B cell (primary cell): ENCODE measurements around the gene AGFG2. TPM values are rescaled to one million over a fixed set of nuclear protein-coding genes. Genes with fewer than 3 reads are reported as not detected.

Source experiments
- ATAC-seq: fragments of 200-7000 bp; cut with Tn5 transposase; one replicate; pipeline ENCODE4 v1.10.0; 2021; ENCODE audit warnings: low read depth, mild to moderate bottlenecking, moderate number of reproducible peaks, moderate library complexity
- CTCF ChIA-PET: fragments of 350-600 bp; sonication (Branson Sonifier 250); formaldehyde crosslinking; loops from one replicate; lab custom pipeline; 2021; ENCODE audit warnings: antibody characterized with exemption, inconsistent platforms; lab: Charles Lee
- POLR2A ChIA-PET: fragments of 350-600 bp; sonication (Branson Sonifier 250); formaldehyde crosslinking; loops from one replicate; lab custom pipeline; 2021; ENCODE audit warnings: antibody characterized with exemption; lab: Charles Lee
- DNase-seq: peaks from one replicate; pipeline ENCODE4 v3.0.0; 2013
- H2AFZ ChIP-seq: 2 replicates; pipeline ENCODE4 v1.6.1; 2012; ENCODE audit warnings: mild to moderate bottlenecking, low read depth, low read length; ENCODE audit not compliant: insufficient read depth, poor library complexity, severe bottlenecking
- H3K27ac ChIP-seq, 2 donors: 1 replicate in 1 of 2; 2 replicates in 1 of 2; pipeline ENCODE4 v1.5.1; 2012 to 2013; ENCODE audit warnings: low read length in 2 of 2, mild to moderate bottlenecking in 2 of 2, moderate library complexity in 1 of 2
- H3K27me3 ChIP-seq, 4 experiments: fragments of 200-600 bp in 1 of 4; sonication (generic) in 1 of 4; replicated peaks in 1 of 4; 1 replicate in 2 of 4; 2 replicates in 2 of 4; pipeline versions ENCODE4 v1.6.1 to v1.7.0; 2013 to 2016; ENCODE audit warnings: low read length in 3 of 4, mild to moderate bottlenecking in 2 of 4, mixed read lengths in 1 of 4, moderate library complexity in 1 of 4; ENCODE audit not compliant: insufficient read depth in 4 of 4, control insufficient read depth in 3 of 4; ENCODE audit errors: control extremely low read depth in 1 of 4
- H3K36me3 ChIP-seq, 2 experiments: replicated peaks in 1 of 2; 1 replicate in 1 of 2; 2 replicates in 1 of 2; pipeline versions ENCODE4 v1.6.1 to v1.7.1; 2013; ENCODE audit warnings: low read length in 1 of 2; ENCODE audit not compliant: insufficient read depth in 2 of 2, control insufficient read depth in 1 of 2; ENCODE audit errors: control extremely low read depth in 1 of 2, extremely low read depth in 1 of 2
- H3K4me1 ChIP-seq, 2 donors: fragments of 200-600 bp in 1 of 2; sonication (generic) in 1 of 2; 1 replicate in 1 of 2; 2 replicates in 1 of 2; pipeline versions ENCODE4 v1.5.1 to v1.6.1; 2013 to 2017; ENCODE audit warnings: low read length in 2 of 2; ENCODE audit not compliant: control insufficient read depth in 2 of 2, insufficient read depth in 2 of 2
- H3K4me2 ChIP-seq: replicated peaks from 2 replicates; pipeline ENCODE3; 2012; ENCODE audit warnings: mild to moderate bottlenecking, low read depth, low read length; ENCODE audit not compliant: poor library complexity, severe bottlenecking
- H3K4me3 ChIP-seq, 5 experiments: fragments of 200-600 bp in 1 of 5; sonication (generic) in 1 of 5; 1 replicate in 3 of 5; 2 replicates in 2 of 5; pipeline versions ENCODE4 v1.5.1 to v1.7.0; 2011 to 2016; ENCODE audit warnings: low read length in 4 of 5, mild to moderate bottlenecking in 4 of 5, low read depth in 2 of 5, control low read depth in 1 of 5, moderate library complexity in 1 of 5; ENCODE audit not compliant: insufficient read depth in 1 of 5; ENCODE audit errors: control extremely low read depth in 1 of 5, extremely low read depth in 1 of 5
- H3K79me2 ChIP-seq: fragments of 200-600 bp; sonication (generic); one replicate; pipeline ENCODE4 v1.6.0; 2016; ENCODE audit warnings: low read length; ENCODE audit not compliant: control insufficient read depth, insufficient read depth
- H3K9ac ChIP-seq: fragments of 200-600 bp; sonication (generic); 2 replicates; pipeline ENCODE4 v1.6.1; 2017; ENCODE audit warnings: mild to moderate bottlenecking, low read length, moderate library complexity
- H3K9me3 ChIP-seq, 3 donors: one replicate each; pipeline versions ENCODE4 v1.6.1 to v1.7.1; 2013; ENCODE audit warnings: low read length in 2 of 3; ENCODE audit not compliant: control insufficient read depth in 2 of 3, insufficient read depth in 1 of 3; ENCODE audit errors: control extremely low read depth in 1 of 3
- H4K20me1 ChIP-seq: 2 replicates; pipeline ENCODE4 v1.6.0; 2012; ENCODE audit warnings: mild to moderate bottlenecking, low read length; ENCODE audit not compliant: insufficient read depth, control insufficient read depth, poor library complexity, severe bottlenecking
- H3K27ac Mint-ChIP-seq: one replicate; pipeline ENCODE4 v1.8.0; 2021; ENCODE audit warnings: mixed read lengths
- H3K27me3 Mint-ChIP-seq: one replicate; pipeline ENCODE4 v1.8.0; 2021; ENCODE audit warnings: mixed read lengths
- H3K4me1 Mint-ChIP-seq: one replicate; pipeline ENCODE4 v1.8.0; 2021; ENCODE audit warnings: mixed read lengths
- H3K4me3 Mint-ChIP-seq: one replicate; pipeline ENCODE4 v1.8.0; 2021; ENCODE audit warnings: mixed read lengths
- H3K9me3 Mint-ChIP-seq: one replicate; pipeline ENCODE4 v1.8.0; 2022; ENCODE audit warnings: mixed read lengths; ENCODE audit not compliant: insufficient read depth
- EZH2 ChIP-seq: IDR thresholded peaks from 2 replicates; pipeline ENCODE4 v1.6.1; 2012; ENCODE audit warnings: borderline replicate concordance, low read depth, mild to moderate bottlenecking, moderate library complexity, low read length; ENCODE audit not compliant: insufficient read depth, poor library complexity, severe bottlenecking
- WGBS: methylation state at CpG from one replicate; pipeline ENCODE4 v1.1.5; 2013; ENCODE audit warnings: missing lambda C conversion rate; ENCODE audit not compliant: insufficient coverage; 5-methylcytosine and 5-hydroxymethylcytosine counted together
- intact Hi-C: fragments of 100-400 bp; cut with micrococcal nuclease; formaldehyde crosslinking; loops from one replicate; pipeline ENCODE4 v1.10.0; 2022
- polyA plus RNA-seq: library from polyadenylated mRNA; depleted of rRNA; stranded (reverse); fragments of >200 nt; gene quantifications from 2 replicates; pipeline ENCODE4 v1.2.3, GENCODE V29; 2012
- total RNA-seq, 2 donors: library from RNA; stranded (reverse); fragments of 120-200 nt in 1 of 2; gene quantifications; 1 replicate in 1 of 2; 2 replicates in 1 of 2; pipeline versions ENCODE4 v1.2.3 to v1.2.4, GENCODE V29; 2013 to 2022
- TF ChIP-seq, protein P1 (sequence below): fragments of 200-600 bp; IDR thresholded peaks from one replicate; pipeline ENCODE4 v1.8.0; 2022; ENCODE audit warnings: antibody characterized with exemption, mild to moderate bottlenecking

AGFG2 gene
- total and polyA plus RNA-seq, 2 donors (not counting 1 experiment from before 2014, with no cell fraction given): 11.0 TPM

GRCh38 chr7:100568176-100568895, 29.3 kb downstream of the AGFG2 start:
- ChIA-PET POLR2A (no interaction called here), CTCF (interaction anchor here (1.1 to 3.1 kb wide), 6 partner anchors 9 to 284 kb away, joined by 3 to 13 read pairs (median 4); partner anchors contain the start of genes FBXO24, LRCH4 and SLC12A9)
- H3K79me2 ChIP-seq: no peaks in the 10 kb centered on the region
- no peak overlapping the region for H3K4me3 Mint-ChIP-seq
- no peak overlapping the region for H3K9ac ChIP-seq
- H4K20me1 ChIP-seq: peaks cover 14% of the 10 kb centered on the region
- H2AFZ ChIP-seq: no peak overlapping the region
- no peak overlapping the region for H3K27ac ChIP-seq
- no peaks in the 10 kb centered on the region for H3K9me3 Mint-ChIP-seq
- H3K4me2 ChIP-seq: peak overlapping the region; percentile 44
- peaks cover 0 to under 1% of the 10 kb centered on the region in 2 experiments for H3K36me3 ChIP-seq
- no peak for ATAC-seq
- peaks cover 39 to 53% of the 10 kb centered on the region in 2 donors for H3K4me1 ChIP-seq
- DNase-seq: no peak
- no peaks in the 10 kb centered on the region for H3K27me3 Mint-ChIP-seq
- H3K4me3 ChIP-seq: no peak overlapping the region
- peaks cover 43% of the 10 kb centered on the region for H3K4me1 Mint-ChIP-seq
- intact Hi-C loops: no loop called here
- H3K27me3 ChIP-seq: no peaks in the 10 kb centered on the region
- 77% methylated on average over 6 of the region's 11 CpGs for WGBS
- H3K27ac Mint-ChIP-seq: peak overlapping the region; percentile 78
- TF ChIP-seq, protein P1, sequence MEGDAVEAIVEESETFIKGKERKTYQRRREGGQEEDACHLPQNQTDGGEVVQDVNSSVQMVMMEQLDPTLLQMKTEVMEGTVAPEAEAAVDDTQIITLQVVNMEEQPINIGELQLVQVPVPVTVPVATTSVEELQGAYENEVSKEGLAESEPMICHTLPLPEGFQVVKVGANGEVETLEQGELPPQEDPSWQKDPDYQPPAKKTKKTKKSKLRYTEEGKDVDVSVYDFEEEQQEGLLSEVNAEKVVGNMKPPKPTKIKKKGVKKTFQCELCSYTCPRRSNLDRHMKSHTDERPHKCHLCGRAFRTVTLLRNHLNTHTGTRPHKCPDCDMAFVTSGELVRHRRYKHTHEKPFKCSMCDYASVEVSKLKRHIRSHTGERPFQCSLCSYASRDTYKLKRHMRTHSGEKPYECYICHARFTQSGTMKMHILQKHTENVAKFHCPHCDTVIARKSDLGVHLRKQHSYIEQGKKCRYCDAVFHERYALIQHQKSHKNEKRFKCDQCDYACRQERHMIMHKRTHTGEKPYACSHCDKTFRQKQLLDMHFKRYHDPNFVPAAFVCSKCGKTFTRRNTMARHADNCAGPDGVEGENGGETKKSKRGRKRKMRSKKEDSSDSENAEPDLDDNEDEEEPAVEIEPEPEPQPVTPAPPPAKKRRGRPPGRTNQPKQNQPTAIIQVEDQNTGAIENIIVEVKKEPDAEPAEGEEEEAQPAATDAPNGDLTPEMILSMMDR: no peak
- TF ChIP-seq EZH2: no peak
- H3K9me3 ChIP-seq: no peaks in the 10 kb centered on the region
